Tibial artery (tissue), 4 donors: ENCODE measurements around the gene ABL2.

Experiments used
- DNase-seq, 2 donors: peaks; one replicate each; pipeline ENCODE4 v3.0.0-alpha.2; 2019
- H3K27ac ChIP-seq, 2 donors: fragments of 200-600 bp; sonication (generic) in 1 of 2; 1 replicate in 1 of 2; 2 replicates in 1 of 2; pipeline ENCODE4 v1.5.1; 2018 to 2019; ENCODE audit warnings: mild to moderate bottlenecking in 1 of 2
- H3K27me3 ChIP-seq, 2 donors: fragments of 200-600 bp; sonication (generic) in 1 of 2; one replicate each; pipeline versions ENCODE4 v1.5.1 to v1.6.0; 2016 to 2019
- H3K36me3 ChIP-seq, 3 donors: fragments of 200-600 bp; sonication (generic) in 2 of 3; one replicate each; pipeline ENCODE4 v1.5.1; 2016 to 2019; ENCODE audit warnings: mild to moderate bottlenecking in 2 of 3
- H3K4me1 ChIP-seq, 4 donors: fragments of 200-600 bp; sonication (generic) in 2 of 4; 1 replicate in 3 of 4; 2 replicates in 1 of 4; pipeline ENCODE4 v1.5.1; 2016 to 2019
- H3K4me3 ChIP-seq, 2 donors: fragments of 200-600 bp; sonication (generic) in 1 of 2; 1 replicate in 1 of 2; 2 replicates in 1 of 2; pipeline ENCODE4 v1.5.1; 2018 to 2019; ENCODE audit warnings: mild to moderate bottlenecking in 2 of 2
- H3K9me3 ChIP-seq, 3 donors: fragments of 200-600 bp; sonication (generic) in 1 of 3; one replicate each; pipeline ENCODE4 v1.5.1; 2016 to 2019
- CTCF ChIP-seq, 2 experiments: fragments of 200-600 bp in 1 of 2; fragments of 450-650 bp in 1 of 2; IDR thresholded peaks; one replicate each; pipeline ENCODE4 v1.5.1; 2017 to 2019; ENCODE audit warnings: antibody characterized with exemption in 2 of 2, mild to moderate bottlenecking in 1 of 2, moderate library complexity in 1 of 2
- intact Hi-C: fragments of 100-400 bp; cut with DNase I; formaldehyde crosslinking; loops from one replicate; pipeline ENCODE4 v1.15.0; 2023; ENCODE audit warnings: low total_unique reads

ABL2 gene

GRCh38 chr1:179080866-179081686 lies 148.4 kb downstream of the ABL2 start:
- Histone ChIP-seq H3K4me1 (peaks cover 0 to 25% (median 18%) of the 10 kb centered on the region in 4 donors), H3K4me3 (peak overlapping the region; percentile 63 to 71), H3K27ac (peak overlapping the region; percentile 77 to 82), H3K36me3 (peaks cover 0 to 27% (median 7%) of the 10 kb centered on the region in 3 donors), H3K27me3 (no peaks in the 10 kb centered on the region), H3K9me3 (no peaks in the 10 kb centered on the region)
- intact Hi-C loops: loop anchor here (2.0 to 5.0 kb wide), 4 partner anchors 54 to 286 kb away; partner anchors contain the start of genes FAM20B and SOAT1
- TF ChIP-seq CTCF (IDR thresholded peaks at IDR 0.05): no peak
- DNase-seq: no peak

GRCh38 chr1:179079113-179079761 lies 150.2 kb downstream of the ABL2 start:
- peak in 1 of 2 donors; percentile 60 for DNase-seq
- H3K27ac ChIP-seq: no peak overlapping the region
- peak; percentile 73 to 81 for TF ChIP-seq CTCF (IDR thresholded peaks at IDR 0.05)
- intact Hi-C loops: no loop called here
- H3K9me3 ChIP-seq: no peaks in the 10 kb centered on the region
- H3K4me1 ChIP-seq: peaks cover 0 to 25% (median 18%) of the 10 kb centered on the region in 4 donors
- no peak overlapping the region for H3K4me3 ChIP-seq
- H3K36me3 ChIP-seq: peaks cover 0 to 22% (median 0%) of the 10 kb centered on the region in 3 donors
- no peaks in the 10 kb centered on the region for H3K27me3 ChIP-seq

- no peak for DNase-seq
- intact Hi-C loops: no loop called here
- peaks cover 0 to 11% (median 9%) of the 10 kb centered on the region in 4 donors for H3K4me1 ChIP-seq
- no peak overlapping the region for H3K27ac ChIP-seq
- TF ChIP-seq CTCF (IDR thresholded peaks at IDR 0.05): no peak
- no peaks in the 10 kb centered on the region for H3K27me3 ChIP-seq
- H3K4me3 ChIP-seq: no peak overlapping the region
- no peaks in the 10 kb centered on the region for H3K9me3 ChIP-seq
- H3K36me3 ChIP-seq: peaks cover 8 to 39% (median 8%) of the 10 kb centered on the region in 3 donors
Measured at GRCh38 chr1:179077396-179077795, 152.1 kb downstream of the ABL2 start.

- H3K36me3 ChIP-seq: peaks cover 46 to 82% (median 57%) of the 10 kb centered on the region in 3 donors
- H3K27ac ChIP-seq: no peak overlapping the region
- no peak for DNase-seq
- no peaks in the 10 kb centered on the region for H3K4me1 ChIP-seq
- intact Hi-C loops: no loop called here
- H3K9me3 ChIP-seq: no peaks in the 10 kb centered on the region
- TF ChIP-seq CTCF (IDR thresholded peaks at IDR 0.05): no peak
- H3K27me3 ChIP-seq: no peaks in the 10 kb centered on the region
- H3K4me3 ChIP-seq: no peak overlapping the region
Measured at GRCh38 chr1:179066471-179066870, 163.0 kb downstream of the ABL2 start.

DNA sequence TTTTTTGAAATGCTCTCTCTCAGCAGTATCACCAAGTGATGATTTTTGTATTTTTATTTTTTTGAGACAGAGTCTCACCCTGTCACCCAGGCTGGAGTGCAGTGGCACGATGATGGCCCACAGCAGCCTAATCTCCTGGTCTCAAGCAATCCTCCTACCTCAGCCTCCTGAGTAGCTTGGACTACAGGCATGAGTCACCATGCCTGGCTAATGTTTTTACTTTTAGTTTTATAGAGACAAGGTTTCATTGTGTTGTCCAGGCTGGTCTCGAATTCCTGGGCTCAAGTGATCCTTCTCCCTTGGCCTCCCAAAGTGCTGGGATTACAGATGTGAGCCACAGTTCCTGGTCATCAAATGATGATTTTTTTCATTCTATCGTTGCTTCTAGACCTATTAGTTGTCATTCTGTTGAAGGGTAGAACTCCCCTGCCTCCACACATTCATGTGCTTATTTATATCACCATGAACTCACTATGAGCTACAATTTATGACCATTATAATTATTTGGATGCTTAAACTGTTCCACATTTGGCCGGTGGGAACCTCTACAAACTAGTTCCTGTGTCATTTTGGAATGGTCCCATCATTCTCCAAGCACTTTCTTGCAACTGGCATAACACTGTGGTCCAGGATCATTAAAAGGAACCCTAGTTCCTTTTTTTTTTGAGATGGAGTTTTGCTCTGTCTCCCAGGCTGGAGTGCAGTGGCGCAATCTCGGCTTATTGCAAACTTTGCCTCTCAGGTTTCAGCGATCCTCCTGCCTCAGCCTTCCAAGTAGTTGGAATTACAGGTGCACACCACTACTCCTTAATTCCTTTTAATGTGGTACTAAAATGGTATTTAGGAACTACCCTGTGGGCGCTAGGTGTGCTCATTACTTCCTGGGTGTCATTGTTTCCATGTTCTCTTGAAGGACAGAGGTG lies 167.9 kb downstream of the ABL2 start:
- Histone ChIP-seq H3K9me3 (no peaks in the 10 kb centered on the region), H3K36me3 (peaks cover 25 to 49% (median 31%) of the 10 kb centered on the region in 3 donors), H3K27ac (no peak overlapping the region), H3K4me3 (no peak overlapping the region), H3K4me1 (peaks cover 0 to 8% (median 2%) of the 10 kb centered on the region in 4 donors), H3K27me3 (no peaks in the 10 kb centered on the region)
- no peak for DNase-seq
- TF ChIP-seq CTCF (IDR thresholded peaks at IDR 0.05): no peak
- intact Hi-C loops: no loop called here
